ENCODE results near the gene MYORG.

Gene MYORG

GRCh38 chr9:34332076-34332964 lies 44.4 kb downstream of the MYORG start:
- DNase-seq (ENCODE audit: low read depth), result peak; percentile 53

- no peak for DNase-seq (ENCODE audit: low read depth)
Observed at GRCh38 chr9:34331196-34331595, 45.5 kb downstream of the MYORG start.

- DNase-seq (ENCODE audit: low read depth), result peak; percentile 100
Observed at GRCh38 chr9:34328987-34329832, 47.5 kb downstream of the MYORG start, which contains the start of the genes KIF24 and NUDT2. TSS of gene KIF24 (minus strand) at chr9:34329268. CDS start at chr9:34311346, 17,922 bp downstream. TSS of gene NUDT2 (plus strand) at chr9:34329569. CDS start at chr9:34339040, 9,471 bp downstream.

- peak; percentile 7 for DNase-seq (ENCODE audit: low read depth)
Observed at GRCh38 chr9:34328500-34328986, 48.2 kb downstream of the MYORG start.

DNA sequence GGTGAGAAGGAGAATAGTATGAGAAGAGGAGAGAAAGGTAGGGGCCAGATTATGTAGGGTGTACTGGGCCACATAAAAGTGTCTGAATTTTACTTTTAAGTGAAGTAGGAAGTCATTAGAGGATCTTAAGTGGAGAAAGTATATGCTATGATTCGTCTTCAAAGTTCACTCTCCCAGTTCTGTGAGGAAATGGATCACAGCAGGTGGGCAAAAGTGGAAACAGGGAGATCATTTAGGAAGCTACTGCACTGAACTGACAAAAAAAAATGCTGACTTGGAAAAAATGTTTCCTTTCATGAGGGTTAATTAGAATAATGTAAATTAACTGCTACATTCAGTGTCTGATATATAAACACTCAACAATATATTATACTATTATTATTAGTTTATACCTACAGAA lies 50.0 kb downstream of the MYORG start:
- no peak for DNase-seq (ENCODE audit: low read depth)

DNA sequence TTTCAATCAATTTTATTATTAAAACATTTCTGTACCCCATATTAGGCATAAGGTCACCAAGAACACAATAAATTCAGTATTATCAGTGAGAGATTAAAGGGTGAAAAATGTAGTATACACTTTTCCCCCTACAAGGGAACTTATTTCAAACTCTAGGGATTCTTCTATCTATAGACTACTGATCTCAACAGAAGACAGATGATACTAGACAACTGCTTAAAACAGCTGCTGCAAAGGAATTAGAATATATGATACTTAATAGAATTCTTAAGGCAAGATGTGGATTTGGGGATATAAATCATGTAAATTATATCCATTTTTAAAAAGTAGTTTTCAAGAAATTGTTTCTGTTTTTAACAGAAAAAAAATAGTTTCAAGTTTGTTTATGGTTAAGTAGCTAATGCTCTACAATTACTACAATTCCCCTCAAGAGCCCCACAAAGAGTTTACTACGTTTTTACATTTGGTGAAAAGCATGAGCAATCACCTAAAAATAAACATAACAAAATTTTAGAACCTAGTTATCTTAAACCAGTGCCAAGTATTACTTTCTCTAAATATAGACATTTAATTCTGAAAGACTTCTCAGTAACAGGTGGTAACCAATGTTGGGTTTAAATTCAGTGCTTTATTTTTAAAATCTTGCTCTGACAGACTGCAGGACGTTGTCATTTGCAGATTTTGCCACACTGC lies 53.7 kb downstream of the MYORG start:
- no peak for DNase-seq (ENCODE audit: low read depth)

DNA sequence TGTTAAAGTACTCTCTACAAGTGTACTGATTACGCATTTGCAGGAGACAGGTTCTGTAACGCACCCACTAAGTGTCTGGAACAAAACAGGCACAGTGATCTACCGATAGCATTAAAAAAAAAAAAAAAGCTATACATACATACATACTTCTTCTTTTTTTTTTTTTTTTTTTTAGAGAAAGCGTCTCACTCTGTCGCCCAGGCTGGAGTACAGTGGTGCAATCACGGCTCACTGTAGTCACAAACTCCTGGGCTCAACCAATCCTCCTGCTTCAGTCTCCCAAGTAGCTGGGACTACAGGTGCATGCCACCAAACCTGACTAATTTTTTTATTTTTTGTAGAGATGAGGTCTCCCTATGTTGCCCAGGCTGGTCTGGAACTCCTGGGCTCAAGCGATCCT lies 55.2 kb downstream of the MYORG start:
- DNase-seq (ENCODE audit: low read depth), result no peak

DNA sequence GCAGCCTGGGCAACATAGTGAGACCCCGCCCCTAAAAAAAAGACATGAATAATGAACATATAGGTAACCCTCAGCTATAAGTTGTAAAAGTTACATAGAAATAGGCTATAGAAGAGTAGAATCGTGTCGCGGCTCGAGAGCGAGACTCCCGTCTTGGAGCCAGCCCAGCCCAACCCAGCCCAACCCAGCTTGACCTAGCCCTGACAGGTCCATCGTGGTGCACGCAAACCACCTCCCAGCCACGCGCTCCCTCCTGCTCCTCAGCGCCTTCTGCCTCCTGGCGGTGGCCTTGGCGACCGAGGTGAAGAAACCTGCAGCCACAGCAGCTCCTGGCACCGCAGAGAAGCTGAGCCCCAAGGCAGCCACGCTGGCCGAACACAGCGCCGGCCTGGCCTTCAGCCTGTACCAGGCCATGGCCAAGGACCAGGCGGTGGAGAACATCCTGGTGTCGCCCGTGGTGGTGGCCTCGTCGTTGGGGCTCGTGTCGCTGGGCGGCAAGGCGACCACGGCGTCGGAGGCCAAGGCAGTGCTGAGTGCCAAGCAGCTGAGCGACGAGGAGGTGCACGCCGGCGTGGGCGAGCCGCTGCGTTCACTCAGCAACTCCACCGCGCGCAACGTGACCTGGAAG lies 58.4 kb downstream of the MYORG start:
- DNase-seq (ENCODE audit: low read depth), result no peak

DNA sequence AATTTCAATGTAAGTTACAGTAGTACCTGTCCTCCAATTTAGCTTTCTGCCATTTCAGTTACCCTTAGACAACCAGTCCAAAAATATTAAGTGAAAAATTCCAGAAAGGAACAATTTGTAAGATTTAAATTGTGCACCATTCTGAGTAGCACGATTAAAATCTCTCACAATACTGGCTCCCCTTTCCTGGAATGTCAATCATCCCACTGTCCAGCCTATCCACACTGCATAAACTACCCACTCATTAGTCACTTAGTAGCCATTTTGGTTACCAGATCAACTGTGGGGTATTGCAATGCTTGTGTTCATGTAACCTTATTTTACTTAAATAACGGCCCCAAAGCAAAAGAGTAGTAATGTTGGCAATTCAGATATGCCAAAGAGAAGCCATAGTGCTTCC lies 59.3 kb downstream of the MYORG start:
- no peak for DNase-seq (ENCODE audit: low read depth)
